IMR-90 (cell line): ENCODE measurements around the gene PLA2G2E. TPM values are rescaled to one million over a fixed set of nuclear protein-coding genes. Genes with fewer than 3 reads are reported as not detected.

Experiments used
- polyA plus RNA-seq, 3 experiments: library from polyadenylated mRNA; depleted of rRNA; stranded (reverse); fragments of >200 nt; gene quantifications; 2 replicates each; pipeline ENCODE4 v1.2.3, GENCODE V29; 2012; ENCODE audit warnings: low replicate concordance in 1 of 3
- total RNA-seq: library from RNA; depleted of rRNA; stranded (reverse); fragments of >200 nt; gene quantifications from 2 replicates; pipeline ENCODE4 v1.2.3, GENCODE V29; 2012; rRNA removed

The PLA2G2E gene
- total and polyA plus RNA-seq, 2 of the 4 experiments (the other 2 are of a cell fraction): not detected

Other genes with a start within 250 kb of the PLA2G2E start
- 6.9 and 7.3 TPM in 2 replicates for gene TMCO4, start 123.7 kb downstream of the PLA2G2E start, total RNA-seq
- 8.4 and 8.6 TPM in 2 replicates for gene TMCO4, start 123.7 kb downstream of the PLA2G2E start, polyA plus RNA-seq (2012; rRNA removed)
- not detected in 2 replicates for gene RNF186, start 108.3 kb downstream of the PLA2G2E start, total RNA-seq
- not detected in 2 replicates for gene RNF186, start 108.3 kb downstream of the PLA2G2E start, polyA plus RNA-seq (2012; rRNA removed)
- 2.9 and 6.1 TPM in 2 replicates for gene OTUD3, start 41.2 kb downstream of the PLA2G2E start, total RNA-seq
- gene OTUD3, start 41.2 kb downstream of the PLA2G2E start, polyA plus RNA-seq (2012; rRNA removed): 2.6 and 3.1 TPM in 2 replicates
- gene PLA2G2A, start 56.0 kb upstream of the PLA2G2E start, total RNA-seq: not detected in 2 replicates
- gene PLA2G2A, start 56.0 kb upstream of the PLA2G2E start, polyA plus RNA-seq (2012; rRNA removed): not detected in 2 replicates
- gene PLA2G5, start 146.6 kb upstream of the PLA2G2E start, total RNA-seq: not detected in 2 replicates
- not detected in 2 replicates for gene PLA2G5, start 146.6 kb upstream of the PLA2G2E start, polyA plus RNA-seq (2012; rRNA removed)
- gene PLA2G2D, start 195.9 kb upstream of the PLA2G2E start, total RNA-seq: not detected in 2 replicates
- not detected in 2 replicates for gene PLA2G2D, start 195.9 kb upstream of the PLA2G2E start, polyA plus RNA-seq (2012; rRNA removed)
- not detected in 2 replicates for gene PLA2G2F, start 215.7 kb upstream of the PLA2G2E start, total RNA-seq
- gene PLA2G2F, start 215.7 kb upstream of the PLA2G2E start, polyA plus RNA-seq (2012; rRNA removed): not detected in 2 replicates